Adrenal gland (tissue), 5 donors: Measurements from ENCODE around the gene RNF180.

Source experiments
- POLR2A ChIP-seq, 2 donors: fragments of 450-650 bp; IDR thresholded peaks; one replicate each; pipeline ENCODE4 v1.6.1; 2017; ENCODE audit warnings: antibody characterized with exemption in 2 of 2, mild to moderate bottlenecking in 2 of 2, moderate library complexity in 1 of 2
- TF ChIP-seq, protein P1 (sequence below), 6 experiments: fragments of 450-650 bp in 4 of 6; fragments of 200-600 bp in 2 of 6; sonication (generic) in 1 of 6; IDR thresholded peaks; 1 replicate in 5 of 6; 2 replicates in 1 of 6; pipeline versions ENCODE4 v1.5.1 to v1.8.0; 2016 to 2021; ENCODE audit warnings: antibody characterized with exemption in 6 of 6, mild to moderate bottlenecking in 2 of 6, moderate library complexity in 1 of 6
- donor health status: DM: no; HTN: no; CAD: no.

DNA sequence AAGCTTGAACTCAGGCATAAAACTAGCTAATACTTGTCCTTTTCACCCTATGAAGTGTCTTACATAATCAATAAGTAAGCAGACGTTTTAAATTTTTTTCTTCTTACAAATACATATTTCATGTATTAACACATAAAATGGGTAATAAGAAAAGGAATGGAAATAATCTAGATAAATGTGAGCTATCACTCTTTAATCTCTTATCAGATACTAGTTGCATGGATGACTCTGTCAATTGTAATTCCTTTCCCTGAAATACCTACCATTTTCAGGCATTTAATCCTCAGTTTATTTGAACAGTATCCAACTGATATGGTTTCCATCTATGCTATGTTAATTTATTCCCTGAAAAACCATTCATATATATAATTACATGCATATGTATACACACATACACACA lies 174.1 kb downstream of the RNF180 start:
- TF ChIP-seq, protein P1, sequence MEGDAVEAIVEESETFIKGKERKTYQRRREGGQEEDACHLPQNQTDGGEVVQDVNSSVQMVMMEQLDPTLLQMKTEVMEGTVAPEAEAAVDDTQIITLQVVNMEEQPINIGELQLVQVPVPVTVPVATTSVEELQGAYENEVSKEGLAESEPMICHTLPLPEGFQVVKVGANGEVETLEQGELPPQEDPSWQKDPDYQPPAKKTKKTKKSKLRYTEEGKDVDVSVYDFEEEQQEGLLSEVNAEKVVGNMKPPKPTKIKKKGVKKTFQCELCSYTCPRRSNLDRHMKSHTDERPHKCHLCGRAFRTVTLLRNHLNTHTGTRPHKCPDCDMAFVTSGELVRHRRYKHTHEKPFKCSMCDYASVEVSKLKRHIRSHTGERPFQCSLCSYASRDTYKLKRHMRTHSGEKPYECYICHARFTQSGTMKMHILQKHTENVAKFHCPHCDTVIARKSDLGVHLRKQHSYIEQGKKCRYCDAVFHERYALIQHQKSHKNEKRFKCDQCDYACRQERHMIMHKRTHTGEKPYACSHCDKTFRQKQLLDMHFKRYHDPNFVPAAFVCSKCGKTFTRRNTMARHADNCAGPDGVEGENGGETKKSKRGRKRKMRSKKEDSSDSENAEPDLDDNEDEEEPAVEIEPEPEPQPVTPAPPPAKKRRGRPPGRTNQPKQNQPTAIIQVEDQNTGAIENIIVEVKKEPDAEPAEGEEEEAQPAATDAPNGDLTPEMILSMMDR (IDR thresholded peaks at IDR 0.05), result no peak
- no peak for TF ChIP-seq POLR2A (IDR thresholded peaks at IDR 0.05)
